ENCODE data around the gene PRKAG2. TPM values are rescaled to one million over a fixed set of nuclear protein-coding genes. Genes with fewer than 3 reads are reported as not detected.

Gene PRKAG2
- total RNA-seq, 2 donors from 2014 or later = 38.3 to 78.5 TPM

- Histone ChIP-seq H3K4me3 (no peak overlapping the region), H3K27ac (no peak overlapping the region), H3K4me1 (ENCODE audit: control insufficient read depth in 1 of 2, low read depth in 2 of 2) (peaks cover 5 to 8% of the 10 kb centered on the region in 2 donors), H3K36me3 (no peaks in the 10 kb centered on the region), H3K27me3 (replicated peaks; ENCODE audit: insufficient read depth) (no peaks in the 10 kb centered on the region), H3K9me3 (no peaks in the 10 kb centered on the region)
- no peak for TF ChIP-seq CTCF (IDR thresholded peaks at IDR 0.05)
- no peak for DNase-seq (ENCODE audit: low spot score)
- ATAC-seq (ENCODE audit: insufficient number of reproducible peaks, low FRiP score, low read depth) = no peak
These were observed 82.9 kb downstream of the PRKAG2 start for GRCh38 chr7:151793991-151794507.

GRCh38 chr7:151793531-151793951, 83.4 kb downstream of the PRKAG2 start:
- no peak overlapping the region for H3K27ac ChIP-seq
- no peak for DNase-seq (ENCODE audit: low spot score)

GRCh38 chr7:151792636-151793035, 84.3 kb downstream of the PRKAG2 start:
- H3K4me3 ChIP-seq = no peak overlapping the region
- H3K4me1 ChIP-seq (ENCODE audit: control insufficient read depth in 1 of 2, low read depth in 2 of 2) = peaks cover 5 to 8% of the 10 kb centered on the region in 2 donors
- ATAC-seq (ENCODE audit: insufficient number of reproducible peaks, low FRiP score, low read depth) = no peak
- no peaks in the 10 kb centered on the region for H3K36me3 ChIP-seq
- H3K27ac ChIP-seq = no peak overlapping the region
- H3K27me3 ChIP-seq (replicated peaks; ENCODE audit: insufficient read depth) = no peaks in the 10 kb centered on the region
- no peak for TF ChIP-seq CTCF (IDR thresholded peaks at IDR 0.05)
- H3K9me3 ChIP-seq = no peaks in the 10 kb centered on the region
- DNase-seq (ENCODE audit: low spot score) = no peak

More at GRCh38 chr7:151793531-151793951, 83.4 kb downstream of the PRKAG2 start:
- no peak for ATAC-seq (ENCODE audit: insufficient number of reproducible peaks, low FRiP score, low read depth)
- Histone ChIP-seq H3K27me3 (replicated peaks; ENCODE audit: insufficient read depth) (no peaks in the 10 kb centered on the region), H3K9me3 (no peaks in the 10 kb centered on the region), H3K4me3 (no peak overlapping the region), H3K36me3 (no peaks in the 10 kb centered on the region), H3K4me1 (ENCODE audit: control insufficient read depth in 1 of 2, low read depth in 2 of 2) (peaks cover 5 to 8% of the 10 kb centered on the region in 2 donors)
- no peak for TF ChIP-seq CTCF (IDR thresholded peaks at IDR 0.05)

- ATAC-seq (ENCODE audit: insufficient number of reproducible peaks, low FRiP score, low read depth) = no peak
- Histone ChIP-seq H3K27ac (no peak overlapping the region), H3K4me3 (no peak overlapping the region), H3K27me3 (replicated peaks; ENCODE audit: insufficient read depth) (no peaks in the 10 kb centered on the region), H3K4me1 (ENCODE audit: control insufficient read depth in 1 of 2, low read depth in 2 of 2) (peaks cover 5 to 8% of the 10 kb centered on the region in 2 donors), H3K36me3 (no peaks in the 10 kb centered on the region), H3K9me3 (no peaks in the 10 kb centered on the region)
- DNase-seq (ENCODE audit: low spot score) = no peak
- no peak for TF ChIP-seq CTCF (IDR thresholded peaks at IDR 0.05)
These were observed 84.8 kb downstream of the PRKAG2 start for GRCh38 chr7:151792086-151792485.

- H3K4me1 ChIP-seq (ENCODE audit: control insufficient read depth in 1 of 2, low read depth in 2 of 2) = peaks cover 5 to 8% of the 10 kb centered on the region in 2 donors
- H3K9me3 ChIP-seq = no peaks in the 10 kb centered on the region
- H3K27ac ChIP-seq = no peak overlapping the region
- no peak for DNase-seq (ENCODE audit: low spot score)
- no peak for ATAC-seq (ENCODE audit: insufficient number of reproducible peaks, low FRiP score, low read depth)
- H3K27me3 ChIP-seq (replicated peaks; ENCODE audit: insufficient read depth) = no peaks in the 10 kb centered on the region
- TF ChIP-seq CTCF (IDR thresholded peaks at IDR 0.05) = no peak
- no peak overlapping the region for H3K4me3 ChIP-seq
- no peaks in the 10 kb centered on the region for H3K36me3 ChIP-seq
These were observed 85.9 kb downstream of the PRKAG2 start for GRCh38 chr7:151790830-151791620.
